ENCODE measurements around the gene USP1. TPM values are rescaled to one million over a fixed set of nuclear protein-coding genes. Genes with fewer than 3 reads are reported as not detected.

The USP1 gene
- total RNA-seq, 5 donors from 2014 or later (not counting 1 experiment from before 2014, with no cell fraction given), result 25.9 to 36.5 (median 33.0) TPM

- no peaks in the 10 kb centered on the region for H3K36me3 Mint-ChIP-seq
- peaks cover 0 to 12% of the 10 kb centered on the region in 2 donors for H3K27me3 Mint-ChIP-seq
- POLR2A ChIA-PET, result no interaction called here
- CTCF ChIA-PET, result no interaction called here
- DNase-seq (no peak), ATAC-seq (replicated peaks in 1 of 4) (no peak)
- 92% methylated on average over 4 of the region's 10 CpGs for WGBS (ENCODE audit: insufficient coverage)
- H3K4me3 Mint-ChIP-seq, result peak overlapping the region; percentile 28 to 97 (median 92)
- Histone ChIP-seq H3K9me3 (no peaks in the 10 kb centered on the region), H3K27ac (ENCODE audit: low read length) (no peak overlapping the region), H3K4me1 (ENCODE audit: control insufficient read depth in 1 of 2, extremely low read depth in 1 of 2, insufficient read depth in 2 of 2, low read length in 2 of 2) (peaks cover 13 to 16% of the 10 kb centered on the region in 2 experiments), H3K36me3 (ENCODE audit: control insufficient read depth in 2 of 2, extremely low read depth in 1 of 2, insufficient read depth in 1 of 2, low read length in 1 of 2) (no peaks in the 10 kb centered on the region), H3K27me3 (replicated peaks in 1 of 2; ENCODE audit: control insufficient read depth in 2 of 2, extremely low read depth in 1 of 2, insufficient read depth in 2 of 2, low read length in 1 of 2) (no peaks in the 10 kb centered on the region), H3K4me3 (ENCODE audit: control insufficient read depth in 1 of 2, extremely low read depth in 1 of 2, low read length in 1 of 2) (no peak overlapping the region)
- no peaks in the 10 kb centered on the region for H3K9me3 Mint-ChIP-seq
- H3K4me1 Mint-ChIP-seq, result peaks cover 18 to 25% (median 25%) of the 10 kb centered on the region in 3 donors
- peak overlapping the region in 1 of 2 donors; percentile 55 for H3K27ac Mint-ChIP-seq
Measured at GRCh38 chr1:62433861-62434617, 2.8 kb upstream of the USP1 start.

- Histone ChIP-seq H3K27ac (ENCODE audit: low read length) (no peak overlapping the region), H3K36me3 (ENCODE audit: control insufficient read depth in 2 of 2, extremely low read depth in 1 of 2, insufficient read depth in 1 of 2, low read length in 1 of 2) (no peaks in the 10 kb centered on the region), H3K27me3 (replicated peaks in 1 of 2; ENCODE audit: control insufficient read depth in 2 of 2, extremely low read depth in 1 of 2, insufficient read depth in 2 of 2, low read length in 1 of 2) (no peaks in the 10 kb centered on the region), H3K4me3 (ENCODE audit: control insufficient read depth in 1 of 2, extremely low read depth in 1 of 2, low read length in 1 of 2) (no peak overlapping the region), H3K4me1 (ENCODE audit: control insufficient read depth in 1 of 2, extremely low read depth in 1 of 2, insufficient read depth in 2 of 2, low read length in 2 of 2) (peaks cover 16 to 18% of the 10 kb centered on the region in 2 experiments), H3K9me3 (no peaks in the 10 kb centered on the region)
- no peaks in the 10 kb centered on the region for H3K36me3 Mint-ChIP-seq
- ChIA-PET POLR2A (interaction anchor here (0.5 to 0.6 kb wide), 2 partner anchors 290 to 1382 kb away, joined by 3 read pairs; no protein-coding TSS in a partner anchor), CTCF (interaction anchor here in 1 of 2 donors (0.6 kb wide), 1 partner anchor 1425 kb away, joined by 3 read pairs; no protein-coding TSS in a partner anchor)
- peaks cover 22 to 30% (median 28%) of the 10 kb centered on the region in 3 donors for H3K4me1 Mint-ChIP-seq
- peaks cover 0 to 12% of the 10 kb centered on the region in 2 donors for H3K27me3 Mint-ChIP-seq
- no peaks in the 10 kb centered on the region for H3K9me3 Mint-ChIP-seq
- peak overlapping the region; percentile 39 to 67 for H3K27ac Mint-ChIP-seq
- DNase-seq (no peak), ATAC-seq (replicated peaks in 1 of 4) (no peak)
- peak overlapping the region; percentile 92 to 97 (median 96) for H3K4me3 Mint-ChIP-seq
- WGBS (ENCODE audit: insufficient coverage), result 99% methylated on average over 10 of the region's 12 CpGs
Measured at GRCh38 chr1:62434618-62435001, 2.2 kb upstream of the USP1 start.

GRCh38 chr1:62435231-62436038 lies 1.4 kb upstream of the USP1 start:
- H3K9me3 Mint-ChIP-seq, result no peaks in the 10 kb centered on the region
- H3K4me1 ChIP-seq (ENCODE audit: control insufficient read depth in 1 of 2, extremely low read depth in 1 of 2, insufficient read depth in 2 of 2, low read length in 2 of 2), result peaks cover 16 to 23% of the 10 kb centered on the region in 2 experiments
- ATAC-seq (replicated peaks in 1 of 4), result peak in 1 of 4 experiments; percentile 0
- H3K27ac Mint-ChIP-seq, result peak overlapping the region; percentile 98 to 100
- WGBS (ENCODE audit: insufficient coverage), result 58% methylated on average over 27 of the region's 31 CpGs
- peaks cover 4% of the 10 kb centered on the region for H3K36me3 Mint-ChIP-seq
- peak in 3 of 35 experiments; percentile 4 to 12 (median 11) for DNase-seq
- H3K4me1 Mint-ChIP-seq, result peaks cover 31 to 38% (median 36%) of the 10 kb centered on the region in 3 donors
- peaks cover 0 to 1% of the 10 kb centered on the region in 2 donors for H3K36me3 ChIP-seq (ENCODE audit: control insufficient read depth in 2 of 2, extremely low read depth in 1 of 2, insufficient read depth in 1 of 2, low read length in 1 of 2)
- no peaks in the 10 kb centered on the region for H3K9me3 ChIP-seq
- peak overlapping the region; percentile 92 to 97 (median 96) for H3K4me3 Mint-ChIP-seq
- peak overlapping the region; percentile 98 for H3K27ac ChIP-seq (ENCODE audit: low read length)
- CTCF ChIA-PET, result interaction anchor here in 1 of 2 donors (0.6 kb wide), 1 partner anchor 1424 kb away, joined by 3 read pairs; no protein-coding TSS in a partner anchor
- H3K27me3 Mint-ChIP-seq, result peaks cover 0 to 11% of the 10 kb centered on the region in 2 donors
- POLR2A ChIA-PET, result interaction anchor here (0.5 to 1.6 kb wide), 5 partner anchors 12 to 1382 kb away, joined by 3 to 8 read pairs (median 3); no protein-coding TSS in a partner anchor
- no peaks in the 10 kb centered on the region for H3K27me3 ChIP-seq (replicated peaks in 1 of 2; ENCODE audit: control insufficient read depth in 2 of 2, extremely low read depth in 1 of 2, insufficient read depth in 2 of 2, low read length in 1 of 2)
- H3K4me3 ChIP-seq (ENCODE audit: control insufficient read depth in 1 of 2, extremely low read depth in 1 of 2, low read length in 1 of 2), result peak overlapping the region; percentile 85 to 90

- H3K9me3 Mint-ChIP-seq, result no peaks in the 10 kb centered on the region
- peak overlapping the region; percentile 85 to 90 for H3K4me3 ChIP-seq (ENCODE audit: control insufficient read depth in 1 of 2, extremely low read depth in 1 of 2, low read length in 1 of 2)
- CTCF ChIA-PET, result no interaction called here
- ATAC-seq (replicated peaks in 1 of 4), result peak in 3 of 4 experiments; percentile 1 to 77 (median 75)
- DNase-seq, result peak in 12 of 35 experiments; percentile 92 to 98 (median 96)
- H3K27ac Mint-ChIP-seq, result peak overlapping the region; percentile 98 to 100
- peaks cover 10% of the 10 kb centered on the region for H3K36me3 Mint-ChIP-seq
- H3K27me3 Mint-ChIP-seq, result peaks cover 0 to 6% of the 10 kb centered on the region in 2 donors
- H3K4me3 Mint-ChIP-seq, result peak overlapping the region; percentile 92 to 97 (median 96)
- H3K27me3 ChIP-seq (replicated peaks in 1 of 2; ENCODE audit: control insufficient read depth in 2 of 2, extremely low read depth in 1 of 2, insufficient read depth in 2 of 2, low read length in 1 of 2), result no peaks in the 10 kb centered on the region
- POLR2A ChIA-PET, result interaction anchor here (0.6 to 1.6 kb wide), 4 partner anchors 11 to 225 kb away, joined by 3 to 8 read pairs (median 4); no protein-coding TSS in a partner anchor
- peaks cover 18 to 26% of the 10 kb centered on the region in 2 experiments for H3K4me1 ChIP-seq (ENCODE audit: control insufficient read depth in 1 of 2, extremely low read depth in 1 of 2, insufficient read depth in 2 of 2, low read length in 2 of 2)
- peaks cover 37 to 44% (median 42%) of the 10 kb centered on the region in 3 donors for H3K4me1 Mint-ChIP-seq
- peaks cover 0 to 3% of the 10 kb centered on the region in 2 donors for H3K36me3 ChIP-seq (ENCODE audit: control insufficient read depth in 2 of 2, extremely low read depth in 1 of 2, insufficient read depth in 1 of 2, low read length in 1 of 2)
- WGBS (ENCODE audit: insufficient coverage), result under 1% methylated on average over 45 of the region's 45 CpGs
- no peaks in the 10 kb centered on the region for H3K9me3 ChIP-seq
- H3K27ac ChIP-seq (ENCODE audit: low read length), result peak overlapping the region; percentile 98
Measured at GRCh38 chr1:62436039-62436465, 797 bp upstream of the USP1 start.

- no peaks in the 10 kb centered on the region for H3K9me3 ChIP-seq
- H3K36me3 ChIP-seq (ENCODE audit: control insufficient read depth in 2 of 2, extremely low read depth in 1 of 2, insufficient read depth in 1 of 2, low read length in 1 of 2), result peaks cover 0 to 11% of the 10 kb centered on the region in 2 donors
- ATAC-seq (replicated peaks in 1 of 4) (peak in 1 of 4 experiments; percentile 1), DNase-seq (peak in 31 of 35 experiments; percentile 8 to 61 (median 29))
- no peaks in the 10 kb centered on the region for H3K27me3 ChIP-seq (replicated peaks in 1 of 2; ENCODE audit: control insufficient read depth in 2 of 2, extremely low read depth in 1 of 2, insufficient read depth in 2 of 2, low read length in 1 of 2)
- H3K4me3 ChIP-seq (ENCODE audit: control insufficient read depth in 1 of 2, extremely low read depth in 1 of 2, low read length in 1 of 2), result peak overlapping the region; percentile 61 to 85
- Mint-ChIP-seq H3K27me3 (no peaks in the 10 kb centered on the region), H3K9me3 (no peaks in the 10 kb centered on the region), H3K36me3 (peaks cover 18% of the 10 kb centered on the region), H3K4me3 (peak overlapping the region; percentile 92 to 97 (median 96)), H3K4me1 (peaks cover 44 to 54% (median 44%) of the 10 kb centered on the region in 3 donors), H3K27ac (peak overlapping the region; percentile 98 to 100)
- ChIA-PET POLR2A (no interaction called here), CTCF (interaction anchor here in 1 of 2 donors (0.6 kb wide), 1 partner anchor 245 kb away, joined by 3 read pairs; no protein-coding TSS in a partner anchor)
- peak overlapping the region; percentile 98 for H3K27ac ChIP-seq (ENCODE audit: low read length)
- WGBS (ENCODE audit: insufficient coverage), result under 1% methylated on average over 53 of the region's 68 CpGs
- H3K4me1 ChIP-seq (ENCODE audit: control insufficient read depth in 1 of 2, extremely low read depth in 1 of 2, insufficient read depth in 2 of 2, low read length in 2 of 2), result peaks cover 18 to 26% of the 10 kb centered on the region in 2 experiments
Measured at GRCh38 chr1:62437273-62437940, 558 bp downstream of the USP1 start.
